Left renal cortex interstitium (tissue), 4 donors: ENCODE data around the gene BBOX1. TPM values are rescaled to one million over a fixed set of nuclear protein-coding genes. Genes with fewer than 3 reads are reported as not detected.
"Not testable (repeated sequence)": the region's sequence is repeated elsewhere in the genome, so short reads cannot be mapped to it uniquely, and the experiment has no call there.

Source experiments
- DNase-seq, 4 donors: peaks; one replicate each; pipeline ENCODE4 v3.0.0-alpha.2; 2013; ENCODE audit warnings: low read depth in 4 of 4, low spot score in 2 of 4, missing footprints in 1 of 4
- polyA plus RNA-seq, 4 donors: library from polyadenylated mRNA; unstranded; fragments of 120-200 nt; gene quantifications; one replicate each; pipeline ENCODE4 v1.2.1, GENCODE V29; 2013; ENCODE audit not compliant: insufficient read length in 4 of 4

Gene BBOX1
- polyA plus RNA-seq, 4 donors, result 35.5 to 63.9 (median 48.7) TPM

DNA sequence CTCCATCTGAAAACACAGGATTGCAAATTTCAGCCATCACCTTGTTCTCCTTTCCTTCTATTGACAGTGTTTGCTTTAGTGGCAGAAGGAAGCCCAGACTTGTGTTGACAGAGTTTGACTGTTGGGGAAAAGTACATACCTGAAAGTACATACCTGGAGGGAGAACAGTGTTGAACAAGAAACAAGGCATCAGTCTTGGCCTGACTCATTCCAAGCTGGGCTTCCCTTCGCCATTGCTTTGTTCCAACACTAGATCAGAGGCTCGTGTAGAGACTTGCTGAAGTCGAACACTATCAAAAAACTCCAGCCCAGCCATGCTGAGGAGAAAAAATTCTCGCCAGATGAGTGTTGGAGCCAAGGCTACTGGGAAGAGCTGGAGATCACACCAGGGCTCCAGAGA lies 133.4 kb downstream of the BBOX1 start:
- DNase-seq, result no peak

GRCh38 chr11:27174672-27175210 lies 134.1 kb downstream of the BBOX1 start:
- no peak for DNase-seq

DNA sequence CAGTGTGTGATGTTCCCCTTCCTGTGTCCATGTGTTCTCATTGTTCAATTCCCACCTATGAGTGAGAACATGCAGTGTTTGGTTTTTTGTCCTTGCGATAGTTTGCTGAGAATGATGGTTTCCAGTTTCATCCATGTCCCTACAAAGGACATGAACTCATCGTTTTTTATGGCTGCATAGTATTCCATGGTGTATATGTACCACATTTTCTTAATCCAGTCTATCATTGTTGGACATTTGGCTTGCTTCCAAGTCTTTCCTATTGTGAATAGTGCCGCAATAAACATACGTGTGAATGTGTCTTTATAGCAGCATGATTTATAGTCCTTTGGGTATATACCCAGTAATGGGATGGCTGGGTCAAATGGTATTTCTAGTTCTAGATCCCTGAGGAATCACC lies 134.9 kb downstream of the BBOX1 start:
- DNase-seq, result not testable (repeated sequence)

Other genes with a start within 250 kb of the BBOX1 start
- 10 to 100 TPM; 13.5 to 28.2 (median 22.6) TPM for gene FIBIN, start 46.7 kb upstream of the BBOX1 start, polyA plus RNA-seq